Muscle of leg (tissue), 11 donors: ENCODE measurements around the gene KRTAP1-1. TPM values are rescaled to one million over a fixed set of nuclear protein-coding genes. Genes with fewer than 3 reads are reported as not detected.

Experiments
- DNase-seq: peaks from one replicate; pipeline ENCODE4 v3.0.0; 2013
- H3K27ac ChIP-seq: one replicate; pipeline ENCODE4 v1.5.1; 2013; ENCODE audit warnings: mild to moderate bottlenecking, low read length, control low read depth
- H3K27me3 ChIP-seq: one replicate; pipeline ENCODE4 v1.6.1; 2013; ENCODE audit warnings: low read length; ENCODE audit not compliant: control insufficient read depth, insufficient read depth
- H3K36me3 ChIP-seq: one replicate; pipeline ENCODE4 v1.6.1; 2013; ENCODE audit warnings: low read length; ENCODE audit not compliant: control insufficient read depth, insufficient read depth
- H3K4me1 ChIP-seq: one replicate; pipeline ENCODE4 v1.6.1; 2013; ENCODE audit warnings: low read length; ENCODE audit not compliant: control insufficient read depth, insufficient read depth
- H3K4me3 ChIP-seq: one replicate; pipeline ENCODE4 v1.5.1; 2013; ENCODE audit warnings: low read length, control low read depth
- H3K9me3 ChIP-seq: replicated peaks from 2 replicates; pipeline ENCODE4 v1.6.1; 2013; ENCODE audit warnings: low read depth, low read length; ENCODE audit not compliant: control insufficient read depth
- WGBS: methylation state at CpG from one replicate; pipeline ENCODE4 v1.1.5; 2013; ENCODE audit warnings: missing lambda C conversion rate; ENCODE audit not compliant: insufficient coverage; 5-methylcytosine and 5-hydroxymethylcytosine counted together
- polyA plus RNA-seq, 8 donors: library from polyadenylated mRNA; unstranded; fragments of 120-200 nt; gene quantifications; one replicate each; pipeline versions ENCODE4 v1.2.1 to v1.2.3, GENCODE V29; 2013; ENCODE audit warnings: inconsistent platforms in 1 of 8, low replicate concordance in 1 of 8; ENCODE audit not compliant: insufficient read length in 8 of 8, insufficient read depth in 1 of 8
- total RNA-seq: library from RNA; stranded (reverse); fragments of 120-200 nt; gene quantifications from one replicate; pipeline ENCODE4 v1.2.4, GENCODE V29; 2013

KRTAP1-1 gene
- total and polyA plus RNA-seq, 9 donors = not detected

GRCh38 chr17:41029633-41030245 is 11.5 kb downstream of the KRTAP1-1 start, which contains the start of gene KRTAP1-4:
Gene KRTAP1-4, minus strand, starts transcription at chr17:41030195. Its CDS starts 117 bp downstream, at chr17:41030078.
- H3K4me1 ChIP-seq = no peaks in the 10 kb centered on the region
- H3K36me3 ChIP-seq = no peaks in the 10 kb centered on the region
- H3K27me3 ChIP-seq = no peaks in the 10 kb centered on the region
- H3K9me3 ChIP-seq = no peaks in the 10 kb centered on the region
- DNase-seq = no peak
- no peak within 1 kb of the TSS for H3K4me3 ChIP-seq
- no peak within 1 kb of the TSS for H3K27ac ChIP-seq
- WGBS = 83% methylated on average over 12 of the region's 12 CpGs

- WGBS = 81% methylated on average over 7 of the region's 9 CpGs
These were observed 14.4 kb downstream of the KRTAP1-1 start, which contains the start of gene KRTAP1-5 for GRCh38 chr17:41026715-41027471. Gene KRTAP1-5, minus strand, starts transcription at chr17:41027208. Its CDS starts 53 bp downstream, at chr17:41027155.

DNA sequence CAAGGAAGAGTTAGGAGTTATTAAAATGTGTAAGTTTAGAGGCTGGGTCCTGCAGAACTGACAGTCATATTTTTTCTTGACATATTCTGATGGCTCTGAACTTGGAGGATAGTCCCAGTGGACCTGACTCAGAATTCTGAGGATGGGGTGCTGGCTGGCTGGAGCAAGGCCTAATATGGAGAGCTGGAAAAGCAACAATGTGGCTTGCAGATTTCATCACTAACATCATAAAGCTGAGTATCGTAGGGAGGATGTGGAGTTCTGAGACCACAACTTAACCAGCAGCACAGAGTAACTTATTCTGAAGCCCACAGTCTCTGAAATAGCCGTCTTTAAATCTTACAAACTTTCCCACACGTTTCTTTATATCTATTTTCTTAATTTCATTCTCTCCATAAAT is 16.6 kb downstream of the KRTAP1-1 start:
- no peak overlapping the region for H3K27ac ChIP-seq

More at GRCh38 chr17:41026715-41027471, 14.4 kb downstream of the KRTAP1-1 start, which contains the start of gene KRTAP1-5:
- Histone ChIP-seq H3K4me3 (no peak within 1 kb of the TSS), H3K27me3 (no peaks in the 10 kb centered on the region), H3K4me1 (no peaks in the 10 kb centered on the region), H3K27ac (no peak within 1 kb of the TSS), H3K36me3 (no peaks in the 10 kb centered on the region), H3K9me3 (no peaks in the 10 kb centered on the region)
- peak; percentile 44 for DNase-seq

GRCh38 chr17:41020336-41020735 is 20.9 kb downstream of the KRTAP1-1 start:
- H3K4me1 ChIP-seq = no peaks in the 10 kb centered on the region
- peaks cover 3% of the 10 kb centered on the region for H3K9me3 ChIP-seq
- no peak overlapping the region for H3K4me3 ChIP-seq
- H3K27me3 ChIP-seq = no peaks in the 10 kb centered on the region
- H3K36me3 ChIP-seq = no peaks in the 10 kb centered on the region
- no peak overlapping the region for H3K27ac ChIP-seq
- no peak for DNase-seq

More for the DNA sequence above, 16.6 kb downstream of the KRTAP1-1 start:
- no peaks in the 10 kb centered on the region for H3K27me3 ChIP-seq
- H3K9me3 ChIP-seq = peaks cover 3% of the 10 kb centered on the region
- no peak for DNase-seq
- H3K4me1 ChIP-seq = no peaks in the 10 kb centered on the region
- H3K36me3 ChIP-seq = no peaks in the 10 kb centered on the region
- no peak overlapping the region for H3K4me3 ChIP-seq
- no CpG with 5 or more reads among the region's 3 CpGs for WGBS

GRCh38 chr17:41019415-41019814 is 21.8 kb downstream of the KRTAP1-1 start:
- WGBS = 100% methylated on average over 2 of the region's 3 CpGs
- H3K9me3 ChIP-seq = peaks cover 3% of the 10 kb centered on the region
- no peaks in the 10 kb centered on the region for H3K36me3 ChIP-seq
- no peak for DNase-seq
- no peaks in the 10 kb centered on the region for H3K4me1 ChIP-seq
- no peaks in the 10 kb centered on the region for H3K27me3 ChIP-seq
- H3K27ac ChIP-seq = no peak overlapping the region
- H3K4me3 ChIP-seq = no peak overlapping the region

DNA sequence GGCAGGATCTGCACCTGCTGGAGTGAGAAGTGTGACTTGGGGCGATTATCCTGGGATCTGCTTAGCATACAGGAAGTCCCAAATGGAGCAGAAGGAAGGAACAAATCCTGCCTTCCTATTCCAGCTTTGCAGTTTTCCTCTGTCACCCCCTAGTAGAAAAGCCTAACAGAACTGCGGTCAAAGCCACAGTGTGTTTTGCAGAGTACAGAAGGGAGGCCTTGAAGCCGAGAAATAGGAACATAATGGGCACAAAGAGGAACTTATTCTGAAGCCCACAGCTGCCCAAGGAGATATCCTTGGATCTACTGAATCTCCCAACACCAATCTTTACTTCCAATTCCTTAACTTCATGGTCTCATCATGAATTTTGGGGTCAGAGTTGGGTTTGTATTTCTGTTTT is 22.7 kb downstream of the KRTAP1-1 start:
- Histone ChIP-seq H3K27me3 (no peaks in the 10 kb centered on the region), H3K27ac (no peak overlapping the region), H3K4me1 (no peaks in the 10 kb centered on the region), H3K36me3 (no peaks in the 10 kb centered on the region), H3K9me3 (peaks cover 3% of the 10 kb centered on the region), H3K4me3 (no peak overlapping the region)
- no peak for DNase-seq
- 65% methylated on average over 2 of the region's 3 CpGs for WGBS

DNA sequence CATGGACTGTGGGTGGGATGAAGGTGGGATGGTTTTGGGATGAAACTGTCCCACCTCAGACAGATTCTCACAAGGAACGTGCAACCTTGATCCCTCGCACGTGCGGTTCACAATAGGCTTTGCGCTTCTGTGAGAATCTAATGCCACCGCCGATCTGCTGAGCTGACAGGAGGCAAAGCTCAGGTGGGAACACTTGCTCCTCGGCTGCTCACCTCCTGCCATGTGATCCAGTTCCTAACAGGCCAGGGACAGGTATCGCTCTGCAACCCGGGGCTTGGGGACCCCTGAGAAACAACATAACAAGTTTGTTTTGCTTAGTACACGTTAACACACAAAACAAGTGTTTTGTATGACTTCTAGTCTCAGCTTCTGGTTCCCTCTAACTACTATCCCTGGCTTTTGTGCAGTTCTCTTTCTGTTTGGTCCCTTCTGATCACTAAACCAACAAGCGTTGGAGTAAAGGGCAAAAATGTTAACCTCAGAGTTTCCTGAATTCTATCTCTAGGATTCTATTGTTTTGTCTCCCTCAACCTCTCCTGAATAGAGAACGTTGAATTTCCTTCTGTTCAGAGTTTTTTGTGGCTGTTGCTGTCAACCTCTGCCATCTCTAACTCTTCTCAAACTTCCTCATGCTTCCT is 24.6 kb downstream of the KRTAP1-1 start:
- Histone ChIP-seq H3K4me1 (peaks cover 3% of the 10 kb centered on the region), H3K9me3 (peaks cover 3% of the 10 kb centered on the region), H3K36me3 (no peaks in the 10 kb centered on the region), H3K4me3 (no peak overlapping the region), H3K27ac (no peak overlapping the region), H3K27me3 (no peaks in the 10 kb centered on the region)
- 84% methylated on average over 10 of the region's 13 CpGs for WGBS
- DNase-seq = no peak

DNA sequence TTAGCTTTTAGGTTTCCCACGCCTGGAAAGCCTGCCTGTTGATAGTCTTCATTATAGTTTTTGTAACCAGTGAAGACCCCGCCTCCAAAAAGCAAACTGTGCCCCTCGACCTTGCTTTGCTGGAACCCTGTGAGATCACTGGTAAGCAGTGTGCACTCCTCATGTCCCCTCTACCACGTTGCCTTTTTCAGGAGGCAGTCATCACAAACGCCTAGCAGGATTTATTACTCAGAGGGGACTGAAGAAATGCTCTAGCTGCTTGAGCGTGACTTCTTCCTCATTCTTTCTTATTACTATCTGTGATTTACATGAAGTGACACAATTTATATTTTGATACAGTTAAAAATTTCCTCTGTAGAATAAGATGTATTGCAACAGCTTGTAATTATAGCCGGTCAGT is 25.8 kb downstream of the KRTAP1-1 start:
- 68% methylated on average over 3 of the region's 7 CpGs for WGBS
- Histone ChIP-seq H3K9me3 (no peaks in the 10 kb centered on the region), H3K4me1 (peaks cover 3% of the 10 kb centered on the region), H3K27me3 (no peaks in the 10 kb centered on the region), H3K4me3 (no peak overlapping the region), H3K36me3 (no peaks in the 10 kb centered on the region), H3K27ac (no peak overlapping the region)
- DNase-seq = no peak

- Histone ChIP-seq H3K36me3 (no peaks in the 10 kb centered on the region), H3K4me3 (no peak overlapping the region), H3K27ac (no peak overlapping the region), H3K4me1 (peaks cover 6% of the 10 kb centered on the region), H3K9me3 (no peaks in the 10 kb centered on the region), H3K27me3 (no peaks in the 10 kb centered on the region)
- no CpG with 5 or more reads among the region's 1 CpG for WGBS
- DNase-seq = peak; percentile 72
These were observed 27.6 kb downstream of the KRTAP1-1 start for GRCh38 chr17:41013606-41014005.

GRCh38 chr17:41013181-41013580 is 28.1 kb downstream of the KRTAP1-1 start:
- no CpG with 5 or more reads among the region's 3 CpGs for WGBS

More at GRCh38 chr17:41013181-41013580, 28.1 kb downstream of the KRTAP1-1 start:
- Histone ChIP-seq H3K9me3 (no peaks in the 10 kb centered on the region), H3K36me3 (no peaks in the 10 kb centered on the region), H3K27ac (no peak overlapping the region), H3K4me1 (peaks cover 6% of the 10 kb centered on the region), H3K27me3 (no peaks in the 10 kb centered on the region), H3K4me3 (no peak overlapping the region)
- DNase-seq = no peak
